OCI-LY1 (cell line): ENCODE data around the gene MROH7.

ENCODE experiments used
- CTCF ChIP-seq: fragments of 200-600 bp; sonication (generic), shearing (Covaris generic); IDR thresholded peaks from 2 replicates; pipeline ENCODE4 v1.5.1; 2017; ENCODE audit warnings: mild to moderate bottlenecking, antibody characterized with exemption, low read length, moderate library complexity, mixed read lengths
- EZH2 ChIP-seq: fragments of 200-600 bp; sonication (generic), shearing (Covaris generic); IDR thresholded peaks from 2 replicates; pipeline ENCODE4 v1.8.0; 2017; ENCODE audit warnings: borderline replicate concordance, mixed run types, mild to moderate bottlenecking, antibody characterized with exemption, low read length, moderate library complexity, mixed read lengths

- TF ChIP-seq CTCF (no peak), EZH2 (no peak)
Observed at GRCh38 chr1:54601730-54602129, 39.9 kb upstream of the MROH7 start.
